Muscle of leg (tissue), 11 donors: Measurements from ENCODE around the gene MLN. TPM values are rescaled to one million over a fixed set of nuclear protein-coding genes. Genes with fewer than 3 reads are reported as not detected.

Experiments
- DNase-seq: peaks from one replicate; pipeline ENCODE4 v3.0.0; 2013
- H3K27ac ChIP-seq: one replicate; pipeline ENCODE4 v1.5.1; 2013; ENCODE audit warnings: mild to moderate bottlenecking, low read length, control low read depth
- H3K27me3 ChIP-seq: one replicate; pipeline ENCODE4 v1.6.1; 2013; ENCODE audit warnings: low read length; ENCODE audit not compliant: control insufficient read depth, insufficient read depth
- H3K36me3 ChIP-seq: one replicate; pipeline ENCODE4 v1.6.1; 2013; ENCODE audit warnings: low read length; ENCODE audit not compliant: control insufficient read depth, insufficient read depth
- H3K4me1 ChIP-seq: one replicate; pipeline ENCODE4 v1.6.1; 2013; ENCODE audit warnings: low read length; ENCODE audit not compliant: control insufficient read depth, insufficient read depth
- H3K4me3 ChIP-seq: one replicate; pipeline ENCODE4 v1.5.1; 2013; ENCODE audit warnings: low read length, control low read depth
- H3K9me3 ChIP-seq: replicated peaks from 2 replicates; pipeline ENCODE4 v1.6.1; 2013; ENCODE audit warnings: low read depth, low read length; ENCODE audit not compliant: control insufficient read depth
- whole genome bisulfite sequencing: methylation state at CpG from one replicate; pipeline ENCODE4 v1.1.5; 2013; ENCODE audit warnings: missing lambda C conversion rate; ENCODE audit not compliant: insufficient coverage; 5-methylcytosine and 5-hydroxymethylcytosine counted together
- polyA plus RNA-seq, 8 donors: library from polyadenylated mRNA; unstranded; fragments of 120-200 nt; gene quantifications; one replicate each; pipeline versions ENCODE4 v1.2.1 to v1.2.3, GENCODE V29; 2013; ENCODE audit warnings: inconsistent platforms in 1 of 8, low replicate concordance in 1 of 8; ENCODE audit not compliant: insufficient read length in 8 of 8, insufficient read depth in 1 of 8
- total RNA-seq: library from RNA; stranded (reverse); fragments of 120-200 nt; gene quantifications from one replicate; pipeline ENCODE4 v1.2.4, GENCODE V29; 2013

The MLN gene
- total and polyA plus RNA-seq, 9 donors, result 1.2 to 4.9 TPM; not detected in 7

DNA sequence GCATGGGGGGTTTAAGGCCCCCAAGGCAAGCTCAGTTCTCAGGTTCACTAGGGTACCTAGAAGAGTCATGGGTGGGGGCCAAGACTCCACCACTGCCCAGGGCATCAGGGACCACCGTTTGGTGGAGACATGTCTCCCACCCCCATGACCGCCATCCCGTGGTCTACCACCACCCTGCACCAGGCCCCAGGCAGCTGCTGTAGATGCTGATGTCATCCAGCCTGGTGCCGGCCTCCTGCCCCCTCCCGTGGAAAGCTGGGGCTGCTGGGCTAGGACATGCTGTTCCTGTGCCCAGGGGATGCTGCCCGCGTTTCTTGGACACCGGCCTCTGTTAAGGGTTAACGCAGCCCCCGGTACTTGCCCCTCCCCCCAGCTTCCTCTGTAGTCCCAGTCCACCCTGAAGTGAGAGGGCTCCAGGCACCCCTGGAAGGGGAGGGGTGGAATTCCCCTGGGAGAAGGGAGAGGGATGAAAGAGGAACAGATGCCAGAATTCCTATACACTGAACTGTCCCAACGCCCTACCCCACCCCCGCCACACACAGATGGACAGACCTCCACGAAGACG, 57.7 kb downstream of the MLN start:
- peak overlapping the region; percentile 96 for H3K27ac ChIP-seq
- 34% methylated on average over 9 of the region's 14 CpGs for WGBS
- DNase-seq, result peak; percentile 73
- peaks cover 64% of the 10 kb centered on the region for H3K4me1 ChIP-seq
- H3K36me3 ChIP-seq, result no peaks in the 10 kb centered on the region
- H3K27me3 ChIP-seq, result peaks cover 4% of the 10 kb centered on the region
- peak overlapping the region; percentile 69 for H3K4me3 ChIP-seq
- no peaks in the 10 kb centered on the region for H3K9me3 ChIP-seq

DNA sequence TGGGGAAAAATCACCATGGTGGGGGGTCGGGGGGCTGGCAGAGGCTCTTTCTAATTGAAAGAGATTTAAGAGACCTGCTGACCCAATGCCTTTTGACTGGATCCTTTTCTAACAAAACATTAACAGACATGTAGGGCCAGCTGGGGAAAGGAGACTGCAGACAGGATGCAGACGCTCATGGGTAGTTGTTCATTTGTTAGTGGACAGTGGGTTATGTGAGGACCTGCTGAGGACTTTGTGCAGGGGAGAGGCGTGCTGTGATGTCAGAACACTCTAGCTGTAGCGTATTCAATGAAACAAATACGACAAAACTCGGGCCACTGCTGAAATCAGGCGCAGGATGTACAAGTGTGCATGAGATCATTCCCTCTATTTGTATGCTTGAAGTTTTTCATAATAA, 58.3 kb downstream of the MLN start:
- no peaks in the 10 kb centered on the region for H3K36me3 ChIP-seq
- peak overlapping the region; percentile 96 for H3K27ac ChIP-seq
- WGBS, result 43% methylated on average over 3 of the region's 7 CpGs
- DNase-seq, result no peak
- peaks cover 4% of the 10 kb centered on the region for H3K27me3 ChIP-seq
- no peaks in the 10 kb centered on the region for H3K9me3 ChIP-seq
- peaks cover 64% of the 10 kb centered on the region for H3K4me1 ChIP-seq
- peak overlapping the region; percentile 69 for H3K4me3 ChIP-seq

- peak overlapping the region; percentile 69 for H3K4me3 ChIP-seq
- WGBS, result 35% methylated on average over 10 of the region's 13 CpGs
- H3K27ac ChIP-seq, result peak overlapping the region; percentile 96
- H3K4me1 ChIP-seq, result peaks cover 68% of the 10 kb centered on the region
- H3K36me3 ChIP-seq, result no peaks in the 10 kb centered on the region
- H3K9me3 ChIP-seq, result no peaks in the 10 kb centered on the region
- peaks cover 6% of the 10 kb centered on the region for H3K27me3 ChIP-seq
- DNase-seq, result peak; percentile 41
These were observed 58.8 kb downstream of the MLN start for GRCh38 chr6:33744895-33745546.

Other genes starting within 250 kb of the MLN start
- 9.0 TPM for gene BAK1, start 223.7 kb downstream of the MLN start, total RNA-seq
- gene BAK1, start 223.7 kb downstream of the MLN start, polyA plus RNA-seq, result 10 to 100 TPM; 17.2 to 20.5 (median 19.4) TPM
- gene ITPR3, start 182.7 kb downstream of the MLN start, total RNA-seq, result 4.1 TPM
- gene ITPR3, start 182.7 kb downstream of the MLN start, polyA plus RNA-seq, result 10 to 100 TPM in 3 of 8 donors, 1 to 10 TPM in 5; 6.0 to 15.9 (median 9.2) TPM
- 99.9 TPM for gene UQCC2, start 92.3 kb downstream of the MLN start, total RNA-seq
- 10 to 100 TPM; 60.6 to 86.2 (median 74.3) TPM for gene UQCC2, start 92.3 kb downstream of the MLN start, polyA plus RNA-seq
- 27.8 TPM for gene IP6K3, start 57.1 kb downstream of the MLN start, total RNA-seq
- gene IP6K3, start 57.1 kb downstream of the MLN start, polyA plus RNA-seq, result 10 to 100 TPM; 14.2 to 28.1 (median 22.1) TPM
- gene LEMD2, start 14.9 kb downstream of the MLN start, total RNA-seq, result 34.3 TPM
- gene LEMD2, start 14.9 kb downstream of the MLN start, polyA plus RNA-seq, result 10 to 100 TPM; 34.3 to 44.8 (median 41.1) TPM